OCI-LY1 (cell line): ENCODE measurements around the gene TP73.

Experiments used
- H2AFZ ChIP-seq: fragments of 200-600 bp; sonication (generic), shearing (Covaris generic); 2 replicates; pipeline ENCODE4 v1.6.0; 2014; ENCODE audit warnings: antibody characterized with exemption, mild to moderate bottlenecking, low read length
- H3F3A ChIP-seq: fragments of 200-600 bp; sonication (generic), shearing (Covaris generic); 2 replicates; pipeline ENCODE4 v1.6.0; 2014; ENCODE audit warnings: mild to moderate bottlenecking, antibody characterized with exemption, low read length, moderate library complexity; ENCODE audit not compliant: insufficient read depth
- H3K27ac ChIP-seq: fragments of 200-600 bp; sonication (generic); 2 replicates; pipeline ENCODE4 v1.5.1; 2014; ENCODE audit warnings: low read length, mixed run types, mild to moderate bottlenecking, low read depth; ENCODE audit not compliant: poor library complexity, severe bottlenecking
- H3K27me3 ChIP-seq: fragments of 200-600 bp; sonication (generic); 2 replicates; pipeline ENCODE4 v1.6.0; 2014; ENCODE audit warnings: antibody characterized with exemption, mild to moderate bottlenecking, low read length, moderate library complexity; ENCODE audit not compliant: insufficient read depth
- H3K36me3 ChIP-seq: fragments of 200-600 bp; sonication (generic); 2 replicates; pipeline ENCODE4 v1.6.1; 2014; ENCODE audit warnings: mild to moderate bottlenecking, antibody characterized with exemption, low read length, moderate library complexity, mixed read lengths; ENCODE audit not compliant: insufficient read depth
- H3K4me1 ChIP-seq: fragments of 200-600 bp; sonication (generic); 2 replicates; pipeline ENCODE4 v1.5.1; 2014; ENCODE audit warnings: mild to moderate bottlenecking, low read length, moderate library complexity; ENCODE audit not compliant: insufficient read depth, severe bottlenecking
- H3K4me2 ChIP-seq: fragments of 200-600 bp; sonication (generic), shearing (Covaris generic); 2 replicates; pipeline ENCODE4 v1.6.1; 2014; ENCODE audit warnings: low read length
- H3K4me3 ChIP-seq: fragments of 200-600 bp; sonication (generic); 2 replicates; pipeline ENCODE4 v1.5.1; 2014; ENCODE audit warnings: low read length, low read depth, mild to moderate bottlenecking, mixed read lengths; ENCODE audit not compliant: poor library complexity, severe bottlenecking
- H3K79me2 ChIP-seq: fragments of 200-600 bp; shearing (Covaris generic); 2 replicates; pipeline ENCODE4 v1.6.1; 2016; ENCODE audit warnings: mixed run types, low read length, mixed read lengths; ENCODE audit not compliant: insufficient read depth
- H3K9ac ChIP-seq: fragments of 200-600 bp; sonication (generic), shearing (Covaris generic); 2 replicates; pipeline ENCODE4 v1.6.1; 2014; ENCODE audit warnings: mild to moderate bottlenecking, low read length, mixed read lengths
- H3K9me2 ChIP-seq: fragments of 200-600 bp; sonication (generic), shearing (Covaris generic); 2 replicates; pipeline ENCODE4 v1.6.1; 2014; ENCODE audit warnings: low read depth, mild to moderate bottlenecking, low read length, mixed read lengths
- H3K9me3 ChIP-seq: fragments of 200-600 bp; shearing (Covaris generic); 2 replicates; pipeline ENCODE4 v1.6.1; 2014; ENCODE audit warnings: low read length, mixed read lengths
- H4K20me1 ChIP-seq: fragments of 200-600 bp; sonication (generic), shearing (Covaris generic); 2 replicates; pipeline ENCODE4 v1.6.0; 2016; ENCODE audit warnings: mild to moderate bottlenecking, low read length; ENCODE audit not compliant: insufficient read depth
- EZH2 ChIP-seq: fragments of 200-600 bp; sonication (generic), shearing (Covaris generic); IDR thresholded peaks from 2 replicates; pipeline ENCODE4 v1.8.0; 2017; ENCODE audit warnings: borderline replicate concordance, mixed run types, mild to moderate bottlenecking, antibody characterized with exemption, low read length, moderate library complexity, mixed read lengths
- TF ChIP-seq, protein P1 (sequence below): fragments of 200-600 bp; sonication (generic), shearing (Covaris generic); IDR thresholded peaks from 2 replicates; pipeline ENCODE4 v1.5.1; 2017; ENCODE audit warnings: mild to moderate bottlenecking, antibody characterized with exemption, low read length, moderate library complexity, mixed read lengths

Gene TP73

DNA sequence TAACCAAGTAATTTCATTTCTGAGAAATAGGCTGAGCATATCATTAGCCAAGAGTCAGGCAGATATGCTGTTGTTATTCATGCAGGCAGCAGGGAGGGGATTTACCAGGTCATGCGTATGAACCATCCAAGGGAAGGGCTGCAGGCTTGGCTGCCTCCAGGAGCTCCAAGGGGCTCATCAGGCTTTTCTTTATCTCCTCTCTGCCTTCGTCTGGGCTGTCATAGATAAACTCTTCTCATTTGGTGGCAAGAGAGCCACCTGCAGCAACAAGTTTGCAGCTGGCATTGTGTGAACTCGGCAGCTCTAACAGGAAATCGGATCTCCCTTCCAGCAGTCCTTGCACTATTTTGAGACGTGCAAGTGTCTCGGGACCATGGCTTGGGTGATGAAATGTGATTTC, 107.5 kb downstream of the TP73 start:
- no peaks in the 10 kb centered on the region for H3F3A ChIP-seq
- H3K4me3 ChIP-seq = no peak overlapping the region
- H3K79me2 ChIP-seq = no peaks in the 10 kb centered on the region
- H3K9me2 ChIP-seq = no peaks in the 10 kb centered on the region
- no peak overlapping the region for H3K9ac ChIP-seq
- H3K9me3 ChIP-seq = peaks cover 7% of the 10 kb centered on the region
- no peak overlapping the region for H3K27ac ChIP-seq
- H3K36me3 ChIP-seq = no peaks in the 10 kb centered on the region; the same call in 1 of the 2 replicates
- TF ChIP-seq, protein P1, sequence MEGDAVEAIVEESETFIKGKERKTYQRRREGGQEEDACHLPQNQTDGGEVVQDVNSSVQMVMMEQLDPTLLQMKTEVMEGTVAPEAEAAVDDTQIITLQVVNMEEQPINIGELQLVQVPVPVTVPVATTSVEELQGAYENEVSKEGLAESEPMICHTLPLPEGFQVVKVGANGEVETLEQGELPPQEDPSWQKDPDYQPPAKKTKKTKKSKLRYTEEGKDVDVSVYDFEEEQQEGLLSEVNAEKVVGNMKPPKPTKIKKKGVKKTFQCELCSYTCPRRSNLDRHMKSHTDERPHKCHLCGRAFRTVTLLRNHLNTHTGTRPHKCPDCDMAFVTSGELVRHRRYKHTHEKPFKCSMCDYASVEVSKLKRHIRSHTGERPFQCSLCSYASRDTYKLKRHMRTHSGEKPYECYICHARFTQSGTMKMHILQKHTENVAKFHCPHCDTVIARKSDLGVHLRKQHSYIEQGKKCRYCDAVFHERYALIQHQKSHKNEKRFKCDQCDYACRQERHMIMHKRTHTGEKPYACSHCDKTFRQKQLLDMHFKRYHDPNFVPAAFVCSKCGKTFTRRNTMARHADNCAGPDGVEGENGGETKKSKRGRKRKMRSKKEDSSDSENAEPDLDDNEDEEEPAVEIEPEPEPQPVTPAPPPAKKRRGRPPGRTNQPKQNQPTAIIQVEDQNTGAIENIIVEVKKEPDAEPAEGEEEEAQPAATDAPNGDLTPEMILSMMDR = no peak
- TF ChIP-seq EZH2 = no peak
- no peaks in the 10 kb centered on the region for H3K4me1 ChIP-seq
- no peak overlapping the region for H2AFZ ChIP-seq
- H3K27me3 ChIP-seq = peaks cover 30% of the 10 kb centered on the region; the same call in 1 of the 2 replicates
- H4K20me1 ChIP-seq = no peaks in the 10 kb centered on the region
- H3K4me2 ChIP-seq = no peak overlapping the region

DNA sequence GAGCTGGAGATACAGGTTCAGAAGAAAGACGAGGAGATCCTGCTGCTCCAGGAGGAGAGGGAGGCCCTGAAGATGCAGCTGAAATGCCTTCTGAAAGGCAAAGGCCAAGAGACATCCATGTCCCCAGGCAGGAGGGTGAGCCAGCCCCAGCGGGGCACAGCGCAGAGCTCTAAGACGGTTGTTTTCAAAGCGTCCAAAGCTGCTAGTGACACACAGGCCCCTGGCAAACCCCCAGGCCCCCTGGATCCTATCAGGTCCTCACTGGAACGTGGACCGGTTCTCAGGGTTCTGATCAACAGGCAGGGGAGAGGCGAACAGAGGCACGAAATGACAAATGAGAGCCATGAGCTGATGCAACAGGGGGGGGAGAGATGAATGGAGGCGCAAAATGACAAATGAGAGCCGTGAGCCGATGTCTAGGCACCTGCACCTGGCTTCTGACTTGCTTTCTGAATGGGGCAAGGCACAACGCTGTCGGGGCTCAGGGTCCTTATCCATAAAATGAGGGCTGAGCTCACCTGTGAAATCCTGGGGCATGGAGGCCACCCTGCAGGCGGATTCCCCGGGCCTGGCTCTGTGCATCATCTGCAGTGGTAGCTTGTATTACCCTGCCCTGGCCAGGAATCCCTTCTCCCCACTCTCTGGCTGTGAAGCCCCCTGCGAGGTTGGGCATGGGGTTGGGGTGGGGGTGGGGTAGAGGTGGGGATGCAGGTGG, 109.1 kb downstream of the TP73 start:
- Histone ChIP-seq H3K9me3 (peaks cover 7% of the 10 kb centered on the region), H3K9ac (no peak overlapping the region), H4K20me1 (no peaks in the 10 kb centered on the region), H3K9me2 (no peaks in the 10 kb centered on the region), H3K4me1 (no peaks in the 10 kb centered on the region), H3K4me3 (no peak overlapping the region), H3K27ac (no peak overlapping the region), H2AFZ (no peak overlapping the region), H3F3A (no peaks in the 10 kb centered on the region), H3K27me3 (peaks cover 30% of the 10 kb centered on the region), H3K79me2 (no peaks in the 10 kb centered on the region), H3K4me2 (no peak overlapping the region), H3K36me3 (no peaks in the 10 kb centered on the region; the same call in 1 of the 2 replicates)
- TF ChIP-seq EZH2 = no peak
- TF ChIP-seq, protein P1 = no peak

DNA sequence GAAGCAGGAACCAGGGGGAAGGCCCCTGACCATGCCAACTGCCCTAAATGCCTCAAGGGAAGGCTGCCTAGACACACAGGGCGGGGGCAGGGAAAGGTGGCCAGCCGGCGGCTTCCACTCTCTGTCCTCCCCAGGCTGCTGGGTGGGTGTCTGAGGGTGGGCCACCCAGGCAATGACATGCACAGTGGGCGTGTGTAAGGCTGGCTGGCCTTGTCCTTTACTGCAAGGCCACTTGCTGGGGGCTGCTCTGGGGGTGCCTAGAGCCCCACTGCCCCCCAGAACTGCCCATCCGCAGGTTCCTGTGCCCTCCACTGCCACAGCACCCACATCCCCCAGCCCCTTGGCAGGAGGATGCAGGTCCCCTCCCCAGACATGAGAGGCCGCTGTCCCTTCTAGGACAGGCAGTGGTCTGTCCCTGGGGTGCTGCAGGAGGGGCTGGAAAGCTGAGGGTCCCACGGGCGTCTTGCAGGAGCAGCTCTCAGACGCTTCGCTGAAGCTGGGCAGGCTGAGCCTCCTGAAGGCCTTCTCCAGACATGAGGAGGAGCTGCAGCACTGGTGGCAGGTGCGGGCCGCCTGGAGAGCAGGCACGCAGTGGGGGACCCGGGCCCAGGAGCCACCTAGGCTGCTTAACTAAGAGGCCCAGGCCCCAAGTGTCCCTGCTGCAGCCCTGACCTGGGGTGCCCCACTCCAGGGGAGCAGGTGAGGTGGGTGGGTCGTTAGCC, 110.0 kb downstream of the TP73 start:
- Histone ChIP-seq H3K4me1 (no peaks in the 10 kb centered on the region), H3K27me3 (peaks cover 27% of the 10 kb centered on the region), H4K20me1 (no peaks in the 10 kb centered on the region), H3K9me2 (no peaks in the 10 kb centered on the region), H3K9me3 (peaks cover 7% of the 10 kb centered on the region), H2AFZ (no peak overlapping the region), H3F3A (no peaks in the 10 kb centered on the region), H3K4me2 (no peak overlapping the region), H3K27ac (no peak overlapping the region), H3K9ac (no peak overlapping the region), H3K4me3 (no peak overlapping the region), H3K79me2 (no peaks in the 10 kb centered on the region), H3K36me3 (no peaks in the 10 kb centered on the region; the same call in 1 of the 2 replicates)
- TF ChIP-seq, protein P1 = no peak
- no peak for TF ChIP-seq EZH2
